NCI-H460 (cell line): ENCODE measurements around the gene CYP2W1. TPM values are rescaled to one million over a fixed set of nuclear protein-coding genes. Genes with fewer than 3 reads are reported as not detected.

Experiments
- DNase-seq: peaks from one replicate; pipeline ENCODE4 v3.0.0-alpha.2; 2016; ENCODE audit warnings: low read depth; ENCODE audit errors: extremely low read depth
- total RNA-seq: library from RNA; depleted of rRNA; stranded (reverse); fragments of >200 nt; shearing (Covaris generic); gene quantifications from 2 replicates; pipeline ENCODE4 v1.2.3, GENCODE V29; 2014

CYP2W1 gene
- total RNA-seq, 1 experiment from 2014 or later, result 0.05 TPM

- no peak for DNase-seq
Measured at GRCh38 chr7:1011297-1012003, 28.5 kb downstream of the CYP2W1 start.

GRCh38 chr7:1012004-1012715 lies 29.2 kb downstream of the CYP2W1 start:
- no peak for DNase-seq

GRCh38 chr7:1012716-1013095 lies 29.7 kb downstream of the CYP2W1 start:
- no peak for DNase-seq

- DNase-seq, result no peak
Measured at GRCh38 chr7:1013581-1013980, 30.6 kb downstream of the CYP2W1 start.

- DNase-seq, result no peak
Measured at GRCh38 chr7:1014681-1015080, 31.7 kb downstream of the CYP2W1 start.

GRCh38 chr7:1015196-1016121 lies 32.5 kb downstream of the CYP2W1 start:
- DNase-seq, result no peak

GRCh38 chr7:1016577-1017531 lies 33.9 kb downstream of the CYP2W1 start:
- no peak for DNase-seq

- no peak for DNase-seq
Measured at GRCh38 chr7:1017586-1018333, 34.8 kb downstream of the CYP2W1 start.

GRCh38 chr7:1018334-1018695 lies 35.3 kb downstream of the CYP2W1 start:
- no peak for DNase-seq

- no peak for DNase-seq
Measured at GRCh38 chr7:1019255-1019785, 36.3 kb downstream of the CYP2W1 start.

GRCh38 chr7:1019789-1020610 lies 37.0 kb downstream of the CYP2W1 start:
- no peak for DNase-seq

- DNase-seq, result no peak
Measured at GRCh38 chr7:1020849-1021251, 37.9 kb downstream of the CYP2W1 start.

- no peak for DNase-seq
Measured at GRCh38 chr7:1021366-1021765, 38.4 kb downstream of the CYP2W1 start.

- no peak for DNase-seq
Measured at GRCh38 chr7:1021931-1022330, 39.0 kb downstream of the CYP2W1 start.

- DNase-seq, result no peak
Measured at GRCh38 chr7:1022356-1022755, 39.4 kb downstream of the CYP2W1 start.

GRCh38 chr7:1022801-1023465 lies 40.0 kb downstream of the CYP2W1 start:
- no peak for DNase-seq

GRCh38 chr7:1024331-1024841 lies 41.4 kb downstream of the CYP2W1 start:
- no peak for DNase-seq
